Osteocyte (in vitro differentiated cells): ENCODE measurements around the gene TRIM44. TPM values are rescaled to one million over a fixed set of nuclear protein-coding genes. Genes with fewer than 3 reads are reported as not detected.

Experiments used
- DNase-seq: peaks from one replicate; pipeline ENCODE4 v3.0.0; 2021; ENCODE audit warnings: mixed read lengths; ENCODE audit not compliant: unreplicated experiment; ENCODE audit errors: extremely low spot score
- H3K27ac Mint-ChIP-seq: one replicate; pipeline ENCODE4 v1.8.0; 2021; ENCODE audit warnings: mild to moderate bottlenecking, mixed read lengths; ENCODE audit not compliant: unreplicated experiment
- H3K27me3 Mint-ChIP-seq: one replicate; pipeline ENCODE4 v1.8.0; 2021; ENCODE audit warnings: mixed read lengths; ENCODE audit not compliant: unreplicated experiment
- H3K36me3 Mint-ChIP-seq: one replicate; pipeline ENCODE4 v1.8.0; 2021; ENCODE audit warnings: mixed read lengths; ENCODE audit not compliant: unreplicated experiment
- H3K4me1 Mint-ChIP-seq: one replicate; pipeline ENCODE4 v1.8.0; 2021; ENCODE audit warnings: mixed read lengths; ENCODE audit not compliant: unreplicated experiment
- H3K4me3 Mint-ChIP-seq: one replicate; pipeline ENCODE4 v1.8.0; 2021; ENCODE audit warnings: mild to moderate bottlenecking, moderate library complexity, mixed read lengths; ENCODE audit not compliant: unreplicated experiment
- H3K9me3 Mint-ChIP-seq: one replicate; pipeline ENCODE4 v1.8.0; 2021; ENCODE audit warnings: mixed read lengths; ENCODE audit not compliant: unreplicated experiment
- CTCF ChIP-seq: fragments of 200-600 bp; sonication (generic); IDR thresholded peaks from 2 replicates; pipeline ENCODE4 v1.5.0; 2021; ENCODE audit warnings: antibody characterized with exemption, mild to moderate bottlenecking, moderate library complexity
- total RNA-seq: library from RNA; stranded (reverse); gene quantifications from 2 replicates; pipeline ENCODE4 v1.2.1, GENCODE V29; 2021

TRIM44 gene
- total RNA-seq, 1 donor from 2014 or later = 79.9 TPM

- H3K9me3 Mint-ChIP-seq = no peaks in the 10 kb centered on the region
- H3K4me1 Mint-ChIP-seq = peaks cover 20% of the 10 kb centered on the region
- no peak for DNase-seq
- no peaks in the 10 kb centered on the region for H3K27me3 Mint-ChIP-seq
- no peak for TF ChIP-seq CTCF
- peak overlapping the region; percentile 82 for H3K27ac Mint-ChIP-seq
- no peak overlapping the region for H3K4me3 Mint-ChIP-seq
- peaks cover 16% of the 10 kb centered on the region for H3K36me3 Mint-ChIP-seq
Observed at GRCh38 chr11:35746356-35747153, 84.0 kb downstream of the TRIM44 start.

DNA sequence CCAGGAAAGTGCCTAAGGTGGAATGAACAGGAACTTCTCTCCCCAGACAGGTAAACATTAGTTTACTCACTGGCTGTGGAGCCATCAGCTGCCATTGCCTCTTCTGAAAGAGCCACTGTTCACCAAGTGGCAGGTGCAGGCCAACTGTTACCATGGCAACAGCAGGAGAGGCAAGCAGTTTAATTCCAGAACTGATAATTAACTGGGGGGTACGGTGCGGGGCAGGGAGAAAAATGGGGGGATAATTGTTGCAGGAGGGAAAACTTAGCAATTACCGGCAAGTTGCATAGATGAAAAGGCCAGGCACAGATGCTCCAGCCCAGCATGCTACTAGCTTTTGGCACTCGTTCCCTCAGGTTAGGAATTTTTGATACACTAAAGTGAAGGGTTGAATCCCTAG lies 85.1 kb downstream of the TRIM44 start:
- Mint-ChIP-seq H3K27me3 (no peaks in the 10 kb centered on the region), H3K4me1 (peaks cover 24% of the 10 kb centered on the region), H3K27ac (peak overlapping the region; percentile 69), H3K4me3 (no peak overlapping the region), H3K9me3 (no peaks in the 10 kb centered on the region), H3K36me3 (peaks cover 18% of the 10 kb centered on the region)
- TF ChIP-seq CTCF = no peak
- no peak for DNase-seq

DNA sequence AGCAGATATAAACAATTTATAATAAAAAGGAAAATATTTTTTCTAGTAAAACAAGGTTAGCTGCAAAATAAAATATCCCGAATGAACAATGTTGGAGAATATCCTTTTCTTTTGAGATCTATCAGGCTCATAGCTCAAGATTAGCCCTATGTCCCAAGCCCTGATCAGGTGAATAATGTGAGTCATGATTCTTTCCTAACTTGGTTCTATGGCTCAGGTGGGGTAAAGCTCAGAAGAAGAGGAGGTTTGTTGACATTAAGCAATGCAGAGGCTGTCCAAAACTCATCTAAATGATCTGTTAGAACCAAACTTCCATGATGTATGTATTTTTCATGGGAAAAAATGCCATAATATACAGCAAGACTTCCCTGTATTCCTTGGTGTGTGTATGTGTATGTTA lies 86.1 kb downstream of the TRIM44 start:
- Mint-ChIP-seq H3K27ac (no peak overlapping the region), H3K9me3 (no peaks in the 10 kb centered on the region), H3K27me3 (no peaks in the 10 kb centered on the region), H3K4me1 (peaks cover 27% of the 10 kb centered on the region), H3K4me3 (no peak overlapping the region), H3K36me3 (peaks cover 16% of the 10 kb centered on the region)
- DNase-seq = no peak
- TF ChIP-seq CTCF = no peak

- TF ChIP-seq CTCF = no peak
- H3K9me3 Mint-ChIP-seq = no peaks in the 10 kb centered on the region
- peaks cover 12% of the 10 kb centered on the region for H3K36me3 Mint-ChIP-seq
- no peaks in the 10 kb centered on the region for H3K27me3 Mint-ChIP-seq
- H3K4me1 Mint-ChIP-seq = peaks cover 25% of the 10 kb centered on the region
- no peak overlapping the region for H3K4me3 Mint-ChIP-seq
- no peak for DNase-seq
- H3K27ac Mint-ChIP-seq = no peak overlapping the region
Observed at GRCh38 chr11:35750315-35750714, 87.7 kb downstream of the TRIM44 start.

DNA sequence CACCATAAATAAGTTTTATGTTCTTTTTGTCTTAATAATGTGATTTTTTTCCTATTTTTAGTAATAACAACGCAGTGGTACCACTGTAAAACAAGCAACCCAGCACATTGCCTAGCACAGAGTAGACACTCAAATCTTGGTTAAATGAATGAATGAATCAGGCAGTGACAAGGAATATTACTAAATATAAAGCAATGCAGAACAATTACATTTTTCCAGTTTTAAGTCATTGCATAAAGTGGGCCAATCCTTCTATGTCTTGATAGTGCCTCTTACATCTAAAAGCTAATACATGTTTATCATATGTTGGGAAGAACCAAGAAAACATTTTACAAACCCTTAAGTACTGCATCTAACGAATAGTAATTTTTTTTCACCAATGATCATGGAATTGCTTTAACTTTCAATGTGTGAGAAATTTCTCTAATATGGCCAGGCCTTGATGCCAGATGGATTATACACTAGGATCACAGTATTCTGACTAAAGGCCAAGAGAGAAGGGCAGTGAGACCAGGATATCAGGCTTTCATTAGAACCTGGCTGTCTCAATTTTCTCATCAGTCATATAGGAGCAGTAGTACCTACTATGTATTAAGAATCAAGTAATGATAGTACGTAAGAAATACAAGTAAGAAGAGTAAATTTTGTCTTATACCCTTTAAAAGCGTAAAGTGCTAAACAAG lies 88.5 kb downstream of the TRIM44 start:
- Mint-ChIP-seq H3K27ac (no peak overlapping the region), H3K36me3 (peaks cover 11% of the 10 kb centered on the region), H3K4me1 (peaks cover 17% of the 10 kb centered on the region), H3K9me3 (no peaks in the 10 kb centered on the region), H3K4me3 (no peak overlapping the region), H3K27me3 (no peaks in the 10 kb centered on the region)
- TF ChIP-seq CTCF = no peak
- DNase-seq = no peak
